ENCODE results near the gene CALM3.

CALM3 gene

DNA sequence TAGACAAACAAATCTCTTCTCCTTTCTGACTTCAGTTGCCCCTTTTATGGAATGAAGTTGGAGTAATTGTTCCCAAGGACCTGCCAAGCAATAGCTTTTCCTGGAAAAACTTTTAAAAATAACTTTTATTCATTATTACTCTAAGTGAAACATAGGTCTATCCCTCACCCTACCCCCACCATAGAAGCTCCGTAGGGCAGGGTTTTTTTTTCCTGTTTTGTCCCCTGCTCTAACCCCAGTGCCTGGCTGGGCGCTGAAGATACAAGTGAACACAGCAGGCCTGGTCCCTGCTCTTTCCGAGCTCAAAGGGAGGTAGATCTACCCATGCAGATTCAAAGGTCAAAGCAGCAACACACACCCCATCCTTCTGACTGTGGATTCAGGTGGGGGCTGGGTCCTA is 43.6 kb downstream of the CALM3 start:
- Mint-ChIP-seq H3K27ac (no peak overlapping the region), H3K27me3 (peaks cover 45 to 76% of the 10 kb centered on the region in 2 donors), H3K36me3 (ENCODE audit: insufficient read depth) (no peaks in the 10 kb centered on the region), H3K4me1 (ENCODE audit: low read depth in 2 of 2) (peaks cover 2 to 4% of the 10 kb centered on the region in 2 donors), H3K4me3 (no peak overlapping the region), H3K9me3 (no peaks in the 10 kb centered on the region)
- ATAC-seq (replicated peaks) (no peak), DNase-seq (no peak)

DNA sequence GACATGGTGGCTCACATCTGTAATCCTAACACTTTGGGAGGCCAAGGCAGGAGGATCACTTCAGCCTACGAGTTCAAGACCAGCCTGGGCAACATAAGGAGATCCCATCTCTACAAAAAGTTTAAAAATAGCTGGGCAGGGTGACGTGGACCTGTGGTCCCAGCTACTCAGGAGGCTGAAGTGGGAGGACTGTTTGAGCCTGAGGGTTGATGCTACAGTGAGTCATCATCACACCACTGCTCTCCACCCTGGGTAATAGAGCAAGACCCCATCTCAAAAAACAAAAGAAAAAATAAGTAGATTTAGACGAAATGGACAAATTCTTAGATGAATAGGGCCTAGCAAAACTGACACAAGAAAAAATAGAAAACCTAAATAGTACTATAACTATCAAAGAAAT is 45.3 kb downstream of the CALM3 start:
- peaks cover 50 to 81% of the 10 kb centered on the region in 2 donors for H3K27me3 Mint-ChIP-seq
- no peak overlapping the region for H3K27ac Mint-ChIP-seq
- no peak overlapping the region for H3K4me3 Mint-ChIP-seq
- H3K4me1 Mint-ChIP-seq (ENCODE audit: low read depth in 2 of 2), result peaks cover 2 to 4% of the 10 kb centered on the region in 2 donors
- H3K36me3 Mint-ChIP-seq (ENCODE audit: insufficient read depth), result peaks cover 4% of the 10 kb centered on the region
- DNase-seq, result no peak
- no peaks in the 10 kb centered on the region for H3K9me3 Mint-ChIP-seq
- ATAC-seq (replicated peaks), result no peak

DNA sequence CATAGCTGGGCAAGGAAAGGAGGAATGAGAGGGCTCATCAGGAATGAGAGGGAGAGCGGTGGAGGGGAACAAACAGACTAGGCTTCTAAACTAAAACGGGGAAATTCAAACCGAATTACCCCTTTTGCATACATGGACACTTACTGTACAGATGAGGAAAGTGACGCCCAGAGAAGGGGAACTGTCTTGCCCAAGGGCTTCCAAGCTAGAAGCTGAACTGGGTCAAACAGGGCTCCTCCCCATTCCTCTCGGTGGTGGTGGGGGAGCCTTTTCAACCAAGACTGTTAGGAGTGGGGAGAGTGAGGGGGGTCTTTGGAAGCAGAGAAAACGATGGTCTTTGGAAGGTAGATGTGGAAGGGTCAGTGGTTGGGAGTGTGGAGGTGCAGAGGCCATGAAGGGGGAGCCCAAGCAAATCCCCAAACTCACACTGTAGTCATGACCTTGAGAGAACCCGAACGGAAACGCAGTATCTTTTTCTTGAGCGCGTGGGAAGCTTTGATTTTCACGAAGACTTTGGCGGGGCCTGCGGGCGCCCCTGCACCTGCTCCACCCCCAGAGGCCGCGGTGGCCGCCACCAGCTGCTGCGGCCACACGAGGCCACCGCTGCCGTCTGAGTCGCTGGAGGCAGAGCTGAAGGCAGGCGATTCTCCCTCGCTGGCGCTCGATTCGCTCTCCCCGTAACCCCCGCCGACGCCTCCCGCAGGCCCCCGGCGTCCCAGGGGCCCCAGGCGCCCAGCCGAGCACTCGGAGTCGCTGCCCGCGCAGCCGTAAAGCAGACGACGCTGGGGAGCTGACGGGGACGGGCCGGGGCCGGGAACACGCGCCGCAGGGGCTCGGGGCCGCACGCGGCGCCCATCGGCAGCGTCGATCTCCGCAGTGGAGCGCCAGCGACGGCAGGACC is 47.2 kb downstream of the CALM3 start:
- peak; percentile 26 for ATAC-seq (replicated peaks)
- Mint-ChIP-seq H3K4me3 (peak overlapping the region; percentile 30 to 42), H3K36me3 (ENCODE audit: insufficient read depth) (peaks cover 4% of the 10 kb centered on the region), H3K9me3 (no peaks in the 10 kb centered on the region), H3K27ac (no peak overlapping the region), H3K4me1 (ENCODE audit: low read depth in 2 of 2) (peaks cover 2 to 4% of the 10 kb centered on the region in 2 donors), H3K27me3 (peaks cover 51 to 84% of the 10 kb centered on the region in 2 donors)
- no peak for DNase-seq

DNA sequence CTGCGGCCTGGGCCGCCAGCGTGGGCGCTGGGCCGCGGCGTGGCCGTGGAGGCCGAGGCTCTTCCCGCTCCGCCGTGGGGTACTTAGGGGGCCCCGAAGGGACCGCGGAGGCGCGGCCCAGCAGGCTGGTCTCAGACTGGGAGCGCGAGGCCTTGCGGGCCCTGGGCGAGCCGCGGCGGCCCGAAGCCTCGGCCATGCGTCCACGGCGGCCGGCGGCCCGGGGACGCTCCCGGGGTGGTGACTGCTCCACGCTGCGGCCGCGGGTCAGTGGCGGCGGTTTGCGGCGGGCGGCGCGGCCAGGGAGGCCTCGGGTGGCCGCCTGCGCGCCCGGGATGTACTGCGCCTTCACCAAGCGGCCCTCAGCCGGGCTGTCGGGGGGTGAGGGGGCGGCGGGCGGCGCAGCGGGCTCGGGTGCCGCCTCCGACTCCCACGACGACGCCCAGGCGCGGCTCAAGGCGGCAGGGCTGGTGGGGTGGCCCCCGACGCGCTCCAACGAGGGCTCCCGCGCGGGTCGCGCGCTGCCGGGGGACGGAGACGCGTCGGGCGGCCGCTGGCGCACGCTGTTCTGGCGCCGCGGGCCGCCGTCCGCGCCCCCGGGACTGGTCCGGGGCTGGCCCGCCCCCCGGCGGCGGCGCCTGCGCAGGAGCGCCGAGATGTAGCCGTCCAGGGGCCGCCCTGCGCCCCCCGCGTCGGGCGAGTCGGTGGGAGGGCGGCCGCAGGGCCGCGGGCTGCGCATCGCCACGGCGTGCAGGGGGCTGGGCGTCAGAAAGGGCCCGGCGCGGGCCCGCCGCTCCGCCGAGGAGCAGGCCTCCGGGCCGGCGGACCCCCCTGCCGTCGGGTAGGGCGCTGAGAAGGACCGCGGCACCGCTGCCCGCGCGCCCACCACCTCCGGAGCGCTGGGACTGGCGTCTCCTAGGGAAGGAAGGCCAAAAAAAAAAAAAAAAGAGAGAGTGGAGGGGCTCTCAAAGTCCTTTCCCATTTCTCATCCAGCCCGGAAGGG is 48.1 kb downstream of the CALM3 start:
- H3K27ac Mint-ChIP-seq, result no peak overlapping the region
- H3K27me3 Mint-ChIP-seq, result peaks cover 60 to 90% of the 10 kb centered on the region in 2 donors
- no peak for DNase-seq
- no peak overlapping the region for H3K4me3 Mint-ChIP-seq
- H3K4me1 Mint-ChIP-seq (ENCODE audit: low read depth in 2 of 2), result peaks cover 2 to 4% of the 10 kb centered on the region in 2 donors
- ATAC-seq (replicated peaks), result no peak
- no peaks in the 10 kb centered on the region for H3K9me3 Mint-ChIP-seq
- H3K36me3 Mint-ChIP-seq (ENCODE audit: insufficient read depth), result peaks cover 4% of the 10 kb centered on the region

DNA sequence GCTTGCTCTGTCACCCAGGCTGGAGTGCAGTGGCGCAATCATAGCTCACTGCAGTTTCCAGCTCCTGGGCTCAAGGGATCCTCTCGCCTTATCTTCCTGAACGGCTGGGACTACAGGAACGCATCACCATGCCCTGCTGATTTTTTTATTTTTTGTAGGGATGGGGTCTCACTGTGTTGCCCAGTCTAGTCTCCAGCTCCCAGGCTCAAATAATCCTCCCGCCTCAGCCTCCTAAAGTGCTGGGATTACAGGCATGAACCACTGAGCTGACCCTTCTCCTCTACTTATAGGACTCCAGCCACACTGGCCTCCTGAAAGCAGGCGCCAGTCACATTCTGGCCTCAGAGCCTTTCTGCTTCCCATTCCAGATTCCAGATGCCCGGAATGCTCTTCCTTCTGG is 49.3 kb downstream of the CALM3 start:
- ATAC-seq (replicated peaks), result no peak
- Mint-ChIP-seq H3K9me3 (no peaks in the 10 kb centered on the region), H3K27ac (no peak overlapping the region), H3K4me3 (peak overlapping the region in 1 of 2 donors; percentile 46), H3K36me3 (ENCODE audit: insufficient read depth) (peaks cover 4% of the 10 kb centered on the region), H3K27me3 (peaks cover 69 to 90% of the 10 kb centered on the region in 2 donors), H3K4me1 (ENCODE audit: low read depth in 2 of 2) (peaks cover 2 to 4% of the 10 kb centered on the region in 2 donors)
- no peak for DNase-seq

DNA sequence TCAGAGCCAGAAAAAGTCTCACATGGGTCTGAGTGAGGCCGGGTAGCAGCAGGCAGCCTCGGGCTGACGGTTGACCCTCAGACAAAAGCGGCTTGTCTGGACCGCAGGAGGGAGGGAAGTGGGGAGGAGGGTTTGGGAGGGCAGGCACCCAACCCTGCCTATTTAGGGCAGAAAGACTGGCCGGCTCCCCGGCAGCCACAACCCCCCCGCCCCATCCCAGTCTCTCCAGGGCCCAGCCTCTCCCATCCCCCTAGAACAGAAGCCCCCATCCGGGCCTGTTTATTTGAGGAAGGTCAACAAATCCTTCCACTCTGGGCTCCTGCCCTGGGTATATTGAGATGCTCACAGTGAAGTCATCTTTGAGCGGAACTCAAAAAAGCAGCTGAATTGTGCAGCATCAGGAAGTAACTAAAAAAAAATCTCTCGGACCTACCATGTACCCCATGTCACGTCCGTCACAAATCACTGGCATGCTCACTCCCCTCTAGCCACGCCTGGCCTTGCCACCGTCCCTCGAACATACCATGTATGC is 53.6 kb downstream of the CALM3 start:
- H3K27me3 Mint-ChIP-seq, result peaks cover 71 to 94% of the 10 kb centered on the region in 2 donors
- H3K9me3 Mint-ChIP-seq, result no peaks in the 10 kb centered on the region
- H3K4me3 Mint-ChIP-seq, result no peak overlapping the region
- H3K36me3 Mint-ChIP-seq (ENCODE audit: insufficient read depth), result peaks cover 4% of the 10 kb centered on the region
- no peak for ATAC-seq (replicated peaks)
- peaks cover 2 to 5% of the 10 kb centered on the region in 2 donors for H3K4me1 Mint-ChIP-seq (ENCODE audit: low read depth in 2 of 2)
- no peak for DNase-seq
- H3K27ac Mint-ChIP-seq, result no peak overlapping the region

DNA sequence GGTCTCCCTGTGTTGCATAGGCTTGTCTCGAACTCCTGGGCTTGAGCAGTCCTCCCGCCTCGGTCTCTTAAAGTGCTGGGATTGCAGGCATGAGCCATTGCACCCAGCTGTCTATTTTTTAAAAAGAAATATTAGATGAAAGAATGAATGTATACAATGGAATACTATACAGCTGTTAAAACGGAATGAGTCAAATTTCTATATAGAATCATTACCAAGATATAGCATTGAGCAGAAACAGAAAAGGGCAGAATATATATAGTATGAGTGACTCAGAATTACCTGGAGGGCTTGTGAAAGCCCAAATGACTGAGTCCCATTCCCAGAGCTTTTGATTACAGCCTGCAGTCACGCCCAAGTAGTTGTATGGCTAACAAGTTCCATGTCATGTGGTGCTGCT is 55.4 kb downstream of the CALM3 start:
- Mint-ChIP-seq H3K4me3 (no peak overlapping the region), H3K36me3 (ENCODE audit: insufficient read depth) (no peaks in the 10 kb centered on the region), H3K27me3 (peaks cover 59 to 81% of the 10 kb centered on the region in 2 donors), H3K27ac (no peak overlapping the region), H3K9me3 (no peaks in the 10 kb centered on the region), H3K4me1 (ENCODE audit: low read depth in 2 of 2) (peaks cover 9 to 10% of the 10 kb centered on the region in 2 donors)
- ATAC-seq (replicated peaks) (no peak), DNase-seq (no peak)

DNA sequence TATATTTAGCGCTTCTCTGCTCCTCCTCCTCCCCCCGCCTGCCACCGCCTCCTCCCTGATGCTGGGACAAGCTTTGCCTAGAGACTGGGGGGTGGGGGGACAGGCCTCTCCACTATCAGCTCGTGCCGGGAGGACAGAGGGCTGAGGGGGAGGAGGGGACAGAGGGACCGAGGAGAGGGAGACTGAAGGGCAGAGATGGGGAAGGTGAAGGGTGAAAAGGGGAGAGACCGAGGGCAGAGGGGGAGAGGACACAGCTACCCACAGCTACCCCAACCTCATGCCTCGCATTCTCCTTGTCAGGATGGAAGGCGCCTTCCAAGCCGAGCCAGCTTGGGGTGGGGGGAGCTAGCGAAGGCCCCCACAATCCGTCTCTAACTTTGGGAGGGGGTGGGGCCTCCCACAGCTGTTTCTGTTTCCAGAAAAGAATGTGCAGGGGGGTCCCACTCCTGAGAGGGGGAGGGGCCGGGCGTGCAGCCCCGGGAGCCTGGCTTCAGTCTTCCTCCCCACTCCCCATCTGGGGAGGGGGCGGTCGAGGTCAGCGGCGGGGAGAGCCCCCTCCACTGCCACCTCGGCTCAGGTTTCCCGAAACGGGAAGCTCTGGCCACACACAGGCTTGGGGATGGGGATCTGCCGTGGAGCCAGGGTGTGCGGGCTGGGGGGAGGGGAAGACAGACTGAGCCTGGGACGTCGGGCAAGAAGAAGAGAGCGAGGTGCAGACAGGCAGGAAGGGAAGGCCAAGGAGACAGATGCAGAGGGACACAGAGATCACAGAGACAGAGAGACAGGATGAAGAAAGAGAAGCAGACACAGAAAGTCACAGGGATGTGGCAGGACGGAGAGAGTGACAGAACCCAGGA is 58.2 kb downstream of the CALM3 start:
- Mint-ChIP-seq H3K27me3 (peaks cover 33 to 53% of the 10 kb centered on the region in 2 donors), H3K4me3 (peak overlapping the region; percentile 69 to 77), H3K4me1 (ENCODE audit: low read depth in 2 of 2) (peaks cover 15 to 16% of the 10 kb centered on the region in 2 donors), H3K27ac (no peak overlapping the region), H3K9me3 (no peaks in the 10 kb centered on the region), H3K36me3 (ENCODE audit: insufficient read depth) (peaks cover 8% of the 10 kb centered on the region)
- no peak for DNase-seq
- no peak for ATAC-seq (replicated peaks)

DNA sequence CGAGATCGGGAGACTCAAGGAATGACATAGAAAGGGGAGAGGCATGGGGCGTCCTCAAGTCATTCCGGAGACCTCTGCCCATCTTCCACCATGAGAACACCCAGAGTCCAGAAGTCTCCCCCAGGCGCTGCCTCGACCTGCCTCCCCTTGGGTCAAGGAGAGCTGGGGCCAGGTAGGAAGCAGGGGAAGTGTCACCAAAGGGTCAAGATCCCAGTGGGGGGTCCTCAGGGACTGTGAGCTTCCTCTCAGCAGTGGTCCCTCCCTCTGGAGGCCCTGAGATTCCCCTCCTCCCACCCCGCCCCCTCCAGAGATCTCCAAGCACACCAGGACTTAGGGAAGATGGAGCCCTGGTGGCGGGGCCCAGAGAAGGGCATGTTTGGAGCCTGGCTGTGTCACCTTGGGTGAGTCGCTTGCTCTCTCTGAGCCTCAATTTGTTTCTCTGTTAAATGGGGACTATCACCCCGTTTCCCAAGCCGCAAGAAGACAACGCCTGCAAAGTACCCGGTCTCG is 58.9 kb downstream of the CALM3 start:
- H3K4me1 Mint-ChIP-seq (ENCODE audit: low read depth in 2 of 2), result peaks cover 15 to 16% of the 10 kb centered on the region in 2 donors
- H3K36me3 Mint-ChIP-seq (ENCODE audit: insufficient read depth), result peaks cover 8% of the 10 kb centered on the region
- no peaks in the 10 kb centered on the region for H3K9me3 Mint-ChIP-seq
- no peak for ATAC-seq (replicated peaks)
- DNase-seq, result no peak
- peaks cover 29 to 46% of the 10 kb centered on the region in 2 donors for H3K27me3 Mint-ChIP-seq
- H3K27ac Mint-ChIP-seq, result no peak overlapping the region
- peak overlapping the region; percentile 69 to 77 for H3K4me3 Mint-ChIP-seq

Measured in effector memory CD8-positive, alpha-beta T cell (primary cell).